Hematopoietic multipotent progenitor cell treated with erythropoietin and hydrocortisone succinate and interleukin-3 and kit ligand, for 15 days (in vitro differentiated cells): Measurements from ENCODE around the gene MYOD1.

ENCODE experiments used
- DNase-seq: peaks from one replicate; pipeline ENCODE4 v3.0.0-alpha.2; 2015; ENCODE audit warnings: low spot score

Gene MYOD1

DNA sequence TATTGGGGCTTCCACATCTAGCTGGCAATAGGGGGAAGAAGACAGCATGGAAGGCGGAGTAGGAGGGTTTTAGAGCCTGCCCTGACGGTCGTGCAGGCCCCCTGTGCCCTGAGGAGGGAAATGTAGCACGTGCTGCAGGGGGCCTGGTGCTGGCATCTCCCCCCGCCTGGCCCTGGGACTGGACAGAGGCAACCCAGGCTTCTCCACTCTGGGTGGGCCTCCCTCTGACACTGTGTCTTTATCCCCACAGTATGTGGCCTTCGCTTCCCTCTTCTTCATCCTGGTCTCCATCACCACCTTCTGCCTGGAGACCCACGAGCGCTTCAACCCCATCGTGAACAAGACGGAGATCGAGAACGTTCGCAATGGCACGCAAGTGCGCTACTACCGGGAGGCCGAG, 52.0 kb downstream of the MYOD1 start:
- DNase-seq, result no peak
